ENCODE data around the gene ZNF415.
"Not testable (repeated sequence)": the region's sequence is repeated elsewhere in the genome, so short reads cannot be mapped to it uniquely, and the experiment has no call there.

Gene ZNF415

DNA sequence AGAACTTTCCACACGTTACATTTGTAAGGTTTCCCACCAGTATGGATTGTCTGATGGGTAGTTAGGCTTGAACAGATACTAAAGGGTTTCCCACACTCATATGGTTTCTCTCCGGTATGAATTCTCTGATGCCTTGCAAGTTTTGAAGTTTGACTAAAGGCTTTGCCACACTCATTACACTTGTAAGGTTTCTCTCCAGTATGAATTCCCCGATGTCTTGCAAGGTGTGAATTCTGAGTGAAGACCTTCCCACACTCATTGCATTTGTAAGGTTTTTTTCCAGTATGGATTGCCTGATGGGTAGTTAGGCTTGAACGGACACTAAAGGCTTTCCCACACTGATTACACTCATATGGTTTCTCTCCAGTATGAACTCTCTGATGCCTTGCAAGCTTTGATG lies 7.6 kb upstream of the ZNF415 start:
- H3K4me1 ChIP-seq (ENCODE audit: insufficient read depth, low read length): no peaks in the 10 kb centered on the region
- H3K27me3 ChIP-seq (ENCODE audit: insufficient read depth, low read length): no peaks in the 10 kb centered on the region
- H3K27ac ChIP-seq (ENCODE audit: low read length): no peak overlapping the region
- H3K9me3 ChIP-seq (ENCODE audit: insufficient read depth, low read depth, low read length): peaks cover 69% of the 10 kb centered on the region
- peaks cover 56% of the 10 kb centered on the region for H3K36me3 ChIP-seq (ENCODE audit: insufficient read depth, low read depth, low read length)
- no peak overlapping the region for H3K4me3 ChIP-seq (ENCODE audit: low read length)
- no peak overlapping the region for H3K9ac ChIP-seq (ENCODE audit: low read depth, low read length)

DNA sequence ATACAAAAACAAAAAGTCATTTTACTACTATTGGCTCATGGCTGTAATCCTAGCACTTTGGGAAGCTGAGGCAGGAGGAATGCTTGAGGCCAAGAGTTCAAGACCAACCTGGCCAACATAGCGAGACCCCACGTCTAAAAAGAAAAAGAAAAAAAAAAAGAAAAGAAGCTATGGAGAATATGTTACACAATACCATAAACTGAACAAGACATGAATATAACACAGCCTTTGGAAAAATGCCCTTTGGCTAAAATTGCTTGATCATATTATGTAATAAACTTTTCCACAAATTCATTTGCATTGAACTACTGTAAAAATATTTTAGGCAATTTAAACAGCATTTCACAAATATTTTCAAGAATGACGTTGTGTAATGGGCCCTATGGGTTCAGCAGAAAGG lies 3.7 kb upstream of the ZNF415 start:
- peaks cover 24% of the 10 kb centered on the region for H3K36me3 ChIP-seq (ENCODE audit: insufficient read depth, low read depth, low read length)
- H3K4me1 ChIP-seq (ENCODE audit: insufficient read depth, low read length): peaks cover 3% of the 10 kb centered on the region; the same call in 1 of the 2 replicates
- H3K4me3 ChIP-seq (ENCODE audit: low read length): no peak overlapping the region
- peaks cover 39% of the 10 kb centered on the region for H3K9me3 ChIP-seq (ENCODE audit: insufficient read depth, low read depth, low read length)
- H3K27me3 ChIP-seq (ENCODE audit: insufficient read depth, low read length): peaks cover 11% of the 10 kb centered on the region
- no peak overlapping the region for H3K9ac ChIP-seq (ENCODE audit: low read depth, low read length)
- no peak overlapping the region for H3K27ac ChIP-seq (ENCODE audit: low read length)

- Histone ChIP-seq H3K27ac (ENCODE audit: low read length) (no peak overlapping the region), H3K27me3 (ENCODE audit: insufficient read depth, low read length) (peaks cover 13% of the 10 kb centered on the region), H3K4me3 (ENCODE audit: low read length) (peak overlapping the region; percentile 79), H3K36me3 (ENCODE audit: insufficient read depth, low read depth, low read length) (no peaks in the 10 kb centered on the region), H3K9me3 (ENCODE audit: insufficient read depth, low read depth, low read length) (no peaks in the 10 kb centered on the region), H3K9ac (ENCODE audit: low read depth, low read length) (peak overlapping the region; percentile 67; the same call in 1 of the 2 replicates), H3K4me1 (ENCODE audit: insufficient read depth, low read length) (peaks cover 6% of the 10 kb centered on the region; the same call in 1 of the 2 replicates)
Observed at GRCh38 chr19:53131727-53132126, 983 bp downstream of the ZNF415 start.

GRCh38 chr19:53131085-53131590 lies 1.6 kb downstream of the ZNF415 start:
- Histone ChIP-seq H3K36me3 (ENCODE audit: insufficient read depth, low read depth, low read length) (no peaks in the 10 kb centered on the region), H3K4me1 (ENCODE audit: insufficient read depth, low read length) (peaks cover 6% of the 10 kb centered on the region; the same call in 1 of the 2 replicates), H3K9me3 (ENCODE audit: insufficient read depth, low read depth, low read length) (no peaks in the 10 kb centered on the region), H3K4me3 (ENCODE audit: low read length) (0 out of 2 replicates have a peak overlapping the region, but pooled peaks have one; percentile 79), H3K9ac (ENCODE audit: low read depth, low read length) (no peak overlapping the region), H3K27me3 (ENCODE audit: insufficient read depth, low read length) (peaks cover 13% of the 10 kb centered on the region), H3K27ac (ENCODE audit: low read length) (no peak overlapping the region)

- no peaks in the 10 kb centered on the region for H3K9me3 ChIP-seq (ENCODE audit: insufficient read depth, low read depth, low read length)
- H3K4me3 ChIP-seq (ENCODE audit: low read length): no peak overlapping the region
- peaks cover 6% of the 10 kb centered on the region; the same call in 1 of the 2 replicates for H3K4me1 ChIP-seq (ENCODE audit: insufficient read depth, low read length)
- no peaks in the 10 kb centered on the region for H3K36me3 ChIP-seq (ENCODE audit: insufficient read depth, low read depth, low read length)
- peaks cover 13% of the 10 kb centered on the region for H3K27me3 ChIP-seq (ENCODE audit: insufficient read depth, low read length)
- H3K9ac ChIP-seq (ENCODE audit: low read depth, low read length): no peak overlapping the region
- H3K27ac ChIP-seq (ENCODE audit: low read length): no peak overlapping the region
Observed at GRCh38 chr19:53130506-53130905, 2.2 kb downstream of the ZNF415 start.

DNA sequence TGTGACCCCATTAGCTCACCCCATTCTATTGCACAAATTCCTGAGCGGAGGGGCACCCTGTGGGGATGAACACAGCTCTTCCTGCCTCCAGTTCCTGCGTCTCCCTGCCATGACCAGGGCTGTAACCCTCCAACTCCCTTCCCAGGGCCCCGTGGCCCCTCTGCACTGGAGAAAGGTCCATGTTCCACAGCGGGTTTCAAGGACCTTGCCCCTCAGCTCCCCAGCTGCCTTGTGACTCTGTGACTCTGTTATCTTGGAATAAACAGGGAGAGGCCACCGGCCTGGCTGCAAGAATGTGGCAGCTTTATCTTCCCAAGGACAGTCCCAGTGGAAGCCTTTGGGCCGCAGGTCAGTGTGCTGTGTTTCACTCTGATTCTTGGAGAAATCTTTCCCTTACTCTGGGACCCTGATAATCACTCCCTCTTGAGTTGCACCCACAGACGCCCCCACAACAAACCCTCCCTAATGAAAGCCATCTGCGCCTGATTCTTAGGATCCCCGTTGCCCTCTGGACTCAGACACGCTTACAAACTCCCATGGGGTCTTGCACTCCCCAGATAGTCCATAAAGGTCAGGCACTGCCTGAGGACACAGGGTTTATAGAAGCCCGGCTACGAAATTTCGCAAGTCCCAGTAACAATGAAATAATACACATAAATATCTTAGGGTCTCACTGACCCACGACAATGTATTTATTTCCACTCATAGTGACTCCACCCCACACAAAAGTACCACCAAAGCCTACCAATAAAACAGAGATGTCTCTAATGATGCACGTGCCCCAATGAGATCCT lies 5.8 kb downstream of the ZNF415 start:
- not testable (repeated sequence) for H3K4me3 ChIP-seq (ENCODE audit: low read length); H3K9ac ChIP-seq (ENCODE audit: low read depth, low read length); H3K27me3 ChIP-seq (ENCODE audit: insufficient read depth, low read length); H3K9me3 ChIP-seq (ENCODE audit: insufficient read depth, low read depth, low read length); H3K4me1 ChIP-seq (ENCODE audit: insufficient read depth, low read length); H3K27ac ChIP-seq (ENCODE audit: low read length); H3K36me3 ChIP-seq (ENCODE audit: insufficient read depth, low read depth, low read length)

DNA sequence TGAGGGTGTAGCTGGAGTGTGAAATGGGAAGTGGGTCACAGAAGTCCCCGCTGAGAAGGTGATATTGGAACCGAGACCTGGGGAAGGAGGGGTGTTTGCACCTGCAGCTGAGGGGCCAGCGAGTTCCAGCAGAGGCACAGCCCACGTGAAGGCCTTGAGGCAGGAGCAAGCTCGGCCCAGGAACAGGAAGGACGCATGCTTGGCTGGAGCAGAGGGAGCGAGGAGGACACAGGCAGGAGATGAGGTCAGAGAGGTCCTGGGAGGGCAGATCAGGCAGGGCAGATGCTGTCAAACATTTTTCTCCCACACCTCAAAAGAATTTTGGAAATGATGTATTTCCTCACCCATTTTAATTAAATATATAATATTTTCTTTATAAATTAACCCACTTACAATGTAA lies 9.3 kb downstream of the ZNF415 start:
- Histone ChIP-seq H3K9me3 (ENCODE audit: insufficient read depth, low read depth, low read length) (no peaks in the 10 kb centered on the region), H3K27me3 (ENCODE audit: insufficient read depth, low read length) (no peaks in the 10 kb centered on the region), H3K4me3 (ENCODE audit: low read length) (no peak overlapping the region), H3K27ac (ENCODE audit: low read length) (no peak overlapping the region), H3K36me3 (ENCODE audit: insufficient read depth, low read depth, low read length) (0 out of 2 replicates have a peak, but pooled peaks cover 5% of the 10 kb centered on the region), H3K4me1 (ENCODE audit: insufficient read depth, low read length) (no peaks in the 10 kb centered on the region), H3K9ac (ENCODE audit: low read depth, low read length) (no peak overlapping the region)

GRCh38 chr19:53112286-53112685 lies 20.4 kb downstream of the ZNF415 start:
- Histone ChIP-seq H3K36me3 (ENCODE audit: insufficient read depth, low read depth, low read length) (peaks cover 49% of the 10 kb centered on the region), H3K9me3 (ENCODE audit: insufficient read depth, low read depth, low read length) (no peaks in the 10 kb centered on the region), H3K4me1 (ENCODE audit: insufficient read depth, low read length) (no peaks in the 10 kb centered on the region), H3K27me3 (ENCODE audit: insufficient read depth, low read length) (no peaks in the 10 kb centered on the region), H3K9ac (ENCODE audit: low read depth, low read length) (no peak overlapping the region), H3K27ac (ENCODE audit: low read length) (no peak overlapping the region), H3K4me3 (ENCODE audit: low read length) (no peak overlapping the region)

- H3K9ac ChIP-seq (ENCODE audit: low read depth, low read length): no peak overlapping the region
- H3K27ac ChIP-seq (ENCODE audit: low read length): no peak overlapping the region
- H3K9me3 ChIP-seq (ENCODE audit: insufficient read depth, low read depth, low read length): no peaks in the 10 kb centered on the region
- H3K4me3 ChIP-seq (ENCODE audit: low read length): no peak overlapping the region
- no peaks in the 10 kb centered on the region for H3K4me1 ChIP-seq (ENCODE audit: insufficient read depth, low read length)
- H3K27me3 ChIP-seq (ENCODE audit: insufficient read depth, low read length): no peaks in the 10 kb centered on the region
- H3K36me3 ChIP-seq (ENCODE audit: insufficient read depth, low read depth, low read length): peaks cover 34% of the 10 kb centered on the region
Observed at GRCh38 chr19:53109527-53109926, 23.2 kb downstream of the ZNF415 start.

- peaks cover 14% of the 10 kb centered on the region for H3K36me3 ChIP-seq (ENCODE audit: insufficient read depth, low read depth, low read length)
- H3K4me3 ChIP-seq (ENCODE audit: low read length): peak within 1 kb of the TSS; percentile 97
- H3K27ac ChIP-seq (ENCODE audit: low read length): peak within 1 kb of the TSS; percentile 65
- H3K4me1 ChIP-seq (ENCODE audit: insufficient read depth, low read length): peaks cover 7% of the 10 kb centered on the region
- no peaks in the 10 kb centered on the region for H3K9me3 ChIP-seq (ENCODE audit: insufficient read depth, low read depth, low read length)
- peak within 1 kb of the TSS; percentile 93 for H3K9ac ChIP-seq (ENCODE audit: low read depth, low read length)
- H3K27me3 ChIP-seq (ENCODE audit: insufficient read depth, low read length): no peaks in the 10 kb centered on the region
Observed at GRCh38 chr19:53103234-53104203, 29.2 kb downstream of the ZNF415 start, which contains the start of gene ZNF160. Gene ZNF160, minus strand, starts transcription at chr19:53103422. Its CDS starts 17,146 bp downstream, at chr19:53086276.

- Histone ChIP-seq H3K27me3 (ENCODE audit: insufficient read depth, low read length) (no peaks in the 10 kb centered on the region), H3K36me3 (ENCODE audit: insufficient read depth, low read depth, low read length) (peaks cover 11% of the 10 kb centered on the region), H3K9me3 (ENCODE audit: insufficient read depth, low read depth, low read length) (no peaks in the 10 kb centered on the region), H3K4me3 (ENCODE audit: low read length) (peak overlapping the region; percentile 97), H3K4me1 (ENCODE audit: insufficient read depth, low read length) (peaks cover 7% of the 10 kb centered on the region), H3K27ac (ENCODE audit: low read length) (peak overlapping the region; percentile 65), H3K9ac (ENCODE audit: low read depth, low read length) (peak overlapping the region; percentile 93)
Observed at GRCh38 chr19:53102756-53103233, 29.9 kb downstream of the ZNF415 start.

All from iPS-20b (cell line).